GM12878 (cell line): ENCODE measurements around the gene TKTL1.
A peak's percentile ranks its signal among the peaks of the same experiment; 100 is the strongest.

ENCODE experiments used
- EP300 ChIP-seq, 2 experiments: fragments of 150-350 bp in 1 of 2; IDR thresholded peaks; 2 replicates each; pipeline ENCODE4 v1.6.1; 2011 to 2012; ENCODE audit warnings: low read depth in 2 of 2, low read length in 2 of 2, borderline replicate concordance in 1 of 2, improper control_type of control experiment in 1 of 2, inconsistent platforms in 1 of 2; ENCODE audit not compliant: control insufficient read depth in 1 of 2
- POLR2A ChIP-seq: IDR thresholded peaks from 2 replicates; pipeline ENCODE4 v1.6.1; 2011; ENCODE audit warnings: low read depth, mild to moderate bottlenecking, low read length
- ZNF274 ChIP-seq: IDR thresholded peaks from one replicate; pipeline ENCODE4 v1.8.0; 2011; ENCODE audit not compliant: insufficient read length, insufficient read depth
- TF ChIP-seq, protein P1 (sequence below), 3 experiments: IDR thresholded peaks in 2 of 3; conservative IDR thresholded peaks in 1 of 3; 2 replicates each; pipeline ENCODE4 v1.5.1; 2011; ENCODE audit warnings: low read depth in 3 of 3, low read length in 3 of 3, mild to moderate bottlenecking in 3 of 3, control low read depth in 2 of 3, moderate library complexity in 2 of 3, inconsistent platforms in 1 of 3, mixed read lengths in 1 of 3; ENCODE audit not compliant: control insufficient read depth in 2 of 3, insufficient read depth in 1 of 3; ENCODE audit errors: extremely low read depth in 1 of 3
- TF ChIP-seq, protein P2 (sequence below): IDR thresholded peaks from 2 replicates; pipeline ENCODE4 v1.6.1; 2011; ENCODE audit warnings: low read depth, low read length, improper control_type of control experiment, borderline replicate concordance
- TF ChIP-seq, protein P3 (sequence below): fragments of 450-650 bp; formaldehyde crosslinking; IDR thresholded peaks from 2 replicates; pipeline ENCODE4 v1.4.0; 2020; ENCODE audit warnings: mild to moderate bottlenecking, moderate library complexity
- TF ChIP-seq, protein P4 (sequence below): IDR thresholded peaks from 2 replicates; pipeline ENCODE4 v1.6.1; 2011; ENCODE audit warnings: low read depth, mild to moderate bottlenecking, low read length, moderate library complexity, borderline replicate concordance; ENCODE audit errors: extremely low read depth

DNA sequence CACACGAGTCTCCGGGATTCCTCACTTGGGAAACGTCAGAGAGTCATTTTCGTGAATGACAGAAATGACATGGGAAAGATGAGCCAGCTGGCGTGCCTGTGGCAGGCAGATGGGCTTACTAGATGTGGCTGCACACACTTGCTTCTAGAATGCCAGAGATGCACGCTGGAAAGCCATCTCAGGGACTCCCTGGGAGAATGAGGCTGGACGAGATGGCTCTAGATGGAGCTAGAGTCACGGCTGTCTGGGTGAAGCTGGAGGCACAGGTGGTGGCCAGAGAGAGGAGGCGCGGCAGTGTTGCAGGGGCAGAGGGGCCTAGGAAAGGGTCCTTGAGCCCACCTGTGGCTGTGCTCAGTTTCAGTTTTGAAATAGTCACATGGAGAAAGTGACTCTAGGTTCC lies 26.0 kb downstream of the TKTL1 start:
- TF ChIP-seq POLR2A: no peak
- TF ChIP-seq EP300 (IDR thresholded peaks at IDR 0.05; ENCODE audit: borderline replicate concordance in 1 of 2, control insufficient read depth in 1 of 2, low read depth in 2 of 2, low read length in 2 of 2): no peak
- TF ChIP-seq, protein P1, sequence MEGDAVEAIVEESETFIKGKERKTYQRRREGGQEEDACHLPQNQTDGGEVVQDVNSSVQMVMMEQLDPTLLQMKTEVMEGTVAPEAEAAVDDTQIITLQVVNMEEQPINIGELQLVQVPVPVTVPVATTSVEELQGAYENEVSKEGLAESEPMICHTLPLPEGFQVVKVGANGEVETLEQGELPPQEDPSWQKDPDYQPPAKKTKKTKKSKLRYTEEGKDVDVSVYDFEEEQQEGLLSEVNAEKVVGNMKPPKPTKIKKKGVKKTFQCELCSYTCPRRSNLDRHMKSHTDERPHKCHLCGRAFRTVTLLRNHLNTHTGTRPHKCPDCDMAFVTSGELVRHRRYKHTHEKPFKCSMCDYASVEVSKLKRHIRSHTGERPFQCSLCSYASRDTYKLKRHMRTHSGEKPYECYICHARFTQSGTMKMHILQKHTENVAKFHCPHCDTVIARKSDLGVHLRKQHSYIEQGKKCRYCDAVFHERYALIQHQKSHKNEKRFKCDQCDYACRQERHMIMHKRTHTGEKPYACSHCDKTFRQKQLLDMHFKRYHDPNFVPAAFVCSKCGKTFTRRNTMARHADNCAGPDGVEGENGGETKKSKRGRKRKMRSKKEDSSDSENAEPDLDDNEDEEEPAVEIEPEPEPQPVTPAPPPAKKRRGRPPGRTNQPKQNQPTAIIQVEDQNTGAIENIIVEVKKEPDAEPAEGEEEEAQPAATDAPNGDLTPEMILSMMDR (IDR thresholded peaks at IDR 0.05 in 2 of 3, conservative IDR thresholded peaks at IDR 0.05 in 1 of 3; ENCODE audit: control insufficient read depth in 2 of 3, extremely low read depth in 1 of 3, insufficient read depth in 1 of 3, low read depth in 3 of 3, low read length in 3 of 3): peak in 2 of 3 experiments; percentile 8 to 56; a peak in 3 of 6 replicates
- TF ChIP-seq ZNF274: no peak
- TF ChIP-seq, protein P2, sequence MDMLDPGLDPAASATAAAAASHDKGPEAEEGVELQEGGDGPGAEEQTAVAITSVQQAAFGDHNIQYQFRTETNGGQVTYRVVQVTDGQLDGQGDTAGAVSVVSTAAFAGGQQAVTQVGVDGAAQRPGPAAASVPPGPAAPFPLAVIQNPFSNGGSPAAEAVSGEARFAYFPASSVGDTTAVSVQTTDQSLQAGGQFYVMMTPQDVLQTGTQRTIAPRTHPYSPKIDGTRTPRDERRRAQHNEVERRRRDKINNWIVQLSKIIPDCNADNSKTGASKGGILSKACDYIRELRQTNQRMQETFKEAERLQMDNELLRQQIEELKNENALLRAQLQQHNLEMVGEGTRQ: no peak
- TF ChIP-seq, protein P3, sequence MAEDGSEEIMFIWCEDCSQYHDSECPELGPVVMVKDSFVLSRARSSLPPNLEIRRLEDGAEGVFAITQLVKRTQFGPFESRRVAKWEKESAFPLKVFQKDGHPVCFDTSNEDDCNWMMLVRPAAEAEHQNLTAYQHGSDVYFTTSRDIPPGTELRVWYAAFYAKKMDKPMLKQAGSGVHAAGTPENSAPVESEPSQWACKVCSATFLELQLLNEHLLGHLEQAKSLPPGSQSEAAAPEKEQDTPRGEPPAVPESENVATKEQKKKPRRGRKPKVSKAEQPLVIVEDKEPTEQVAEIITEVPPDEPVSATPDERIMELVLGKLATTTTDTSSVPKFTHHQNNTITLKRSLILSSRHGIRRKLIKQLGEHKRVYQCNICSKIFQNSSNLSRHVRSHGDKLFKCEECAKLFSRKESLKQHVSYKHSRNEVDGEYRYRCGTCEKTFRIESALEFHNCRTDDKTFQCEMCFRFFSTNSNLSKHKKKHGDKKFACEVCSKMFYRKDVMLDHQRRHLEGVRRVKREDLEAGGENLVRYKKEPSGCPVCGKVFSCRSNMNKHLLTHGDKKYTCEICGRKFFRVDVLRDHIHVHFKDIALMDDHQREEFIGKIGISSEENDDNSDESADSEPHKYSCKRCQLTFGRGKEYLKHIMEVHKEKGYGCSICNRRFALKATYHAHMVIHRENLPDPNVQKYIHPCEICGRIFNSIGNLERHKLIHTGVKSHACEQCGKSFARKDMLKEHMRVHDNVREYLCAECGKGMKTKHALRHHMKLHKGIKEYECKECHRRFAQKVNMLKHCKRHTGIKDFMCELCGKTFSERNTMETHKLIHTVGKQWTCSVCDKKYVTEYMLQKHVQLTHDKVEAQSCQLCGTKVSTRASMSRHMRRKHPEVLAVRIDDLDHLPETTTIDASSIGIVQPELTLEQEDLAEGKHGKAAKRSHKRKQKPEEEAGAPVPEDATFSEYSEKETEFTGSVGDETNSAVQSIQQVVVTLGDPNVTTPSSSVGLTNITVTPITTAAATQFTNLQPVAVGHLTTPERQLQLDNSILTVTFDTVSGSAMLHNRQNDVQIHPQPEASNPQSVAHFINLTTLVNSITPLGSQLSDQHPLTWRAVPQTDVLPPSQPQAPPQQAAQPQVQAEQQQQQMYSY: no peak
- TF ChIP-seq, protein P4, sequence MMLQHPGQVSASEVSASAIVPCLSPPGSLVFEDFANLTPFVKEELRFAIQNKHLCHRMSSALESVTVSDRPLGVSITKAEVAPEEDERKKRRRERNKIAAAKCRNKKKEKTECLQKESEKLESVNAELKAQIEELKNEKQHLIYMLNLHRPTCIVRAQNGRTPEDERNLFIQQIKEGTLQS: no peak
